Measurements from ENCODE around the gene DLGAP4. TPM values are rescaled to one million over a fixed set of nuclear protein-coding genes. Genes with fewer than 3 reads are reported as not detected.
A peak's percentile ranks its signal among the peaks of the same experiment; 100 is the strongest.

The DLGAP4 gene
- total and polyA plus RNA-seq, 5 experiments from 2014 or later = 9.3 to 35.0 (median 16.6) TPM

DNA sequence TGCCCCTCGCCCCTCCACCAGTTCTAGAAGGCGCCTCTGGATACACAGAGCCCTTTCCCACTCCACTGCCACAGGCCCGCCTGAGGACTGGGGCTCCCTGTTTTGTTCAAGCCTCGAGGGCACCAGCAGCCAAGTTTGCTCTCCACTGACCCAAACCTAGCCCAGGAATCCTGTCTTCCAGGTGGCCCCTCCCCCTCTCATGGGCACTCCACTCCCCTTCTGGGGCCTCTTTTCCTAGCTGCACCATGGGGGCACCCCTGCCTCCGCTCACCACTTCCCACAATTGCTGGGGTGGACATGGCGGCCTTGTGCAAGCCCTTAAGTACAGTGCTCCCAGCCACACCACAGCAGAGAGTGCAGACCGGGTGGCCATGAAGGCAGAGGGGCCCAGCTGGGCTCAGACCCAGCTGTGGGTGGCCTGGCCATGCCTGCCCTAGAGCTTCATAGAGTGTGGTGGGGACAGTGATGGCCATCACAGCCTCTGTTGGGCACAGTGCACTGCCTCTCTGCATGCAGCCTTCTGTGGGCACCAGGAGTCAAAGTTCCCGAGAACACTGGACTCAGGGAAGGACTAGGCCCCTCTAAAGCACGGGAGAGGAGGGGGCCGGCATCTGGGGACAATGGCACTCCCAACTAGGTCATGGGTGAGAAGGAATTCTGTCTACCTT, 236.5 kb downstream of the DLGAP4 start:
- no peaks in the 10 kb centered on the region for H3K9me3 Mint-ChIP-seq
- POLR2A ChIA-PET = no interaction called here
- peaks cover 0 to 1% (median 0%) of the 10 kb centered on the region in 5 donors for H3K27me3 Mint-ChIP-seq
- DNase-seq (no peak), ATAC-seq (no peak)
- peaks cover 2 to 8% (median 4%) of the 10 kb centered on the region in 4 donors for H3K4me1 Mint-ChIP-seq
- H3K4me3 Mint-ChIP-seq = peak overlapping the region in 1 of 10 donors; percentile 26
- H3K36me3 Mint-ChIP-seq = no peaks in the 10 kb centered on the region
- peak overlapping the region in 2 of 10 donors; percentile 54 to 72 for H3K27ac Mint-ChIP-seq

DNA sequence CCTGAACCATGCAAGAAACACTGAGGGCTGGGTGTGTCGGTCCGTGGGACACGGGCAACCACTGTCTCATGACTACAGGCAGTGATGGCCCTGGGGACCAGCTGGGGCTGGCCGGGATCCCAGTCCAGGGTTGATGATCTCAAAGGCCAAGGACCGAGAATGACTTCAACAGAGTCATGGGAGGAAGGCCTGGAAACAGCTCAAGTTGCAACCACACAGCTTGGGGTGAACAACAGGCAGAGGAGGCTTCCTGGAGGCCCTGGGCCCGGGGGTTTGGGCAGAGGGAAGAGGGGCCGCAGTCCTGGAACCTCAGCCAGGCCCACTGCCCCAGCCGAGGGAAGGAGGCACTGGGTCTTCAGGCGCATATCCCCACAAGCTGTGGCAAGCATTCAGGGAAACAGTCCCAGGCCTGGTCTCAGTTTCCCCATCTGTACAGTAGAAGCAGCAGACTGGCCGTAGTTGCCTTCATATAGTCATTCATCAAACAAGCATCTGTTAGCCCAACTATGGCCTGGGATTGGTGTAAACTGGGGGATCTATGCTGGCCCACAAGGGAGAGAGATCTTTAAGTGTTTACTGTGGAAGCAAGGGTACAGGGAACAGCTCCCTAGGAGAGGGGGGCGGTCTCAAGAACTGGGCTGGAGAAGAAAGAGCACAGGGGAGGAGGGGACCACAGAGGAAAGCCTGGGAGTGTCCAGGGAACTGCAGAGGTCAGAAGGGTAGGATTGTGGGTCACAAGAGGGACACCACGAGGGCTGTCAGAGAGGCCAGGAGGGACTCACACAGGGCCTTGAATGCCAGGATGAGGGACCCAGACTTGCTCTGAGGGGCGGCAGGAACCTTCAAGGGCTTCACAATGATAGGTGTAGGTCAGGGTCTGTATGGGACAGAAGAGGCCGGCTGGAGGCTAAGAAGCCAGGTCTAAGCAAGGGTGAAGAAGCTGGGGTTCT, 237.3 kb downstream of the DLGAP4 start:
- POLR2A ChIA-PET = no interaction called here

DNA sequence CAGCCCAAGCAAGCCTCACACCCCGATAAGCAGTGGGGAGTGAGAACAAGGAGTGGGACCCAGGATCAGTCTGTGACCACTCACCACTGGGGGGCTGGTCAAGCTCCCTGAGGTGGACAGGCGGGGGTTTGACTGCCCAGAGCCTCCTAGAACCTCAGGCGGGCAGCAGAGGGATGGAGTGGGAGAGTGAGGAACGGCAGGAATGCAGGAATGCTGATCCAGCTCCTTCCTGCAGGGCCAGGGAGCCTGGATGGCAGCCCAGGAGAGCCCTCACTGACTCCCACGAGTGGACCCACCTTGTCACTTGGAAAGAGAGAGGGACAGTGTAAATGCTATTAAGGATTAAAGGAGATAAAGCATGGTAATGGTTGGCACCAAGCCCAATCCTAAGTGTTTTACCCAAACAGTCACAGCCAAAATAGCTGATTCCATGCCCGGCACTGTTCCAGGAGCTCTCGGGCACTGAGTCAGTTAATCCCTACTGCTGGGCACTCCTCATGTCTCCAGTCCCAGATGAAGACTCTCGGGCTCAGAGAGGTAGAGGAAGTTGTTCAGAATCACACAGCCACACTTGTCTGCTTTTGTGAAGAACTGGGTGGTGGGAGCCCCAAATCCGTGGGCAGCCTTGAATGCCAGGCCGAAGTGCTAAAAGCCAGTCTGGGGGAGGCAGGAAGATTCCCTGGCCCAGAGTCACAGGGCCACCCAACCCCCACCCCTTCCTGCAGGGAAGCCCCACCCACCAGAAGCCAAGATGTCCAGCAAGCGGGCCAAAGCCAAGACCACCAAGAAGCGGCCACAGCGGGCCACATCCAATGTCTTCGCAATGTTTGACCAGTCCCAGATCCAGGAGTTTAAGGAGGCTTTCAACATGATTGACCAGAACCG, 238.2 kb downstream of the DLGAP4 start:
- DNase-seq (no peak), ATAC-seq (no peak)
- Mint-ChIP-seq H3K27me3 (peaks cover 0 to 1% (median 0%) of the 10 kb centered on the region in 5 donors), H3K4me3 (no peak overlapping the region), H3K4me1 (peaks cover 2 to 10% (median 4%) of the 10 kb centered on the region in 4 donors), H3K9me3 (no peaks in the 10 kb centered on the region), H3K36me3 (no peaks in the 10 kb centered on the region), H3K27ac (peak overlapping the region in 1 of 10 donors; percentile 51)
- POLR2A ChIA-PET = no interaction called here

More for the DNA sequence above, 237.3 kb downstream of the DLGAP4 start:
- DNase-seq = no peak
- peaks cover 2 to 10% (median 4%) of the 10 kb centered on the region in 4 donors for H3K4me1 Mint-ChIP-seq
- no peak for ATAC-seq
- H3K27me3 Mint-ChIP-seq = peaks cover 0 to 1% (median 0%) of the 10 kb centered on the region in 5 donors
- no peak overlapping the region for H3K4me3 Mint-ChIP-seq
- no peaks in the 10 kb centered on the region for H3K9me3 Mint-ChIP-seq
- peak overlapping the region in 3 of 10 donors; percentile 40 to 54 (median 41) for H3K27ac Mint-ChIP-seq
- no peaks in the 10 kb centered on the region for H3K36me3 Mint-ChIP-seq

DNA sequence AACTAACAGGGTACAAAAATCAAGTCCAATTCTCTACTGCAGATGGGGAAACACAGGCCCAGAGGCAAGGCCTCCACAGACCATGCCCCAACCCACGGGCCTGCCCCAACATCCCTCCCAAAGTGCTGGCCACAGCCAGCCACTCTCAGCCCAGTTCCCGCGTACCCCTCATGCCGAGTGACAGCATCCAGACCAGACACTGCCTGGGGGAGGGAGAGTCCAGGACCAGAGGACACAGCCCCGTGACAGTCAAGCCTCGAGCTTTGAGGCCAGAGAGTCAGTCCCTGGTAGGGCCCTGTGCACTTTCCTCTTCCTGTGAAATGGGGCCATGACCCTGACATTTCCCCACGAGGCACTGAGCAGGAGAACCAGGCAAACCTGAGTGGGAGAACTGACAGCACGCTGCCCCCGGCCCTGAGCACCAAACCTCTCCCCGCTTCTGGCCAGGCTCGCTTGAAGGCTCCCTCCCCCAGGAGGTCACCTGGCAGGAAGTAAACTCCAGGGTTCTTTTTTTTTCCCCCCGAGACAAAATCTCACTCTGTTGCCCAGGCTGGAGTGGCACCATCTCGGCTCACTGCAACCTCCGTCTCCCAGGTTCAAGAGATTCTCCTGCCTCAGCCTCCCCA, 240.1 kb downstream of the DLGAP4 start:
- Mint-ChIP-seq H3K4me1 (peaks cover 0 to 10% (median 4%) of the 10 kb centered on the region in 4 donors), H3K27ac (peak overlapping the region in 3 of 10 donors; percentile 20 to 70 (median 43)), H3K36me3 (no peaks in the 10 kb centered on the region), H3K27me3 (no peaks in the 10 kb centered on the region), H3K9me3 (no peaks in the 10 kb centered on the region), H3K4me3 (no peak overlapping the region)
- POLR2A ChIA-PET = no interaction called here
- no peak for ATAC-seq
- DNase-seq = no peak

DNA sequence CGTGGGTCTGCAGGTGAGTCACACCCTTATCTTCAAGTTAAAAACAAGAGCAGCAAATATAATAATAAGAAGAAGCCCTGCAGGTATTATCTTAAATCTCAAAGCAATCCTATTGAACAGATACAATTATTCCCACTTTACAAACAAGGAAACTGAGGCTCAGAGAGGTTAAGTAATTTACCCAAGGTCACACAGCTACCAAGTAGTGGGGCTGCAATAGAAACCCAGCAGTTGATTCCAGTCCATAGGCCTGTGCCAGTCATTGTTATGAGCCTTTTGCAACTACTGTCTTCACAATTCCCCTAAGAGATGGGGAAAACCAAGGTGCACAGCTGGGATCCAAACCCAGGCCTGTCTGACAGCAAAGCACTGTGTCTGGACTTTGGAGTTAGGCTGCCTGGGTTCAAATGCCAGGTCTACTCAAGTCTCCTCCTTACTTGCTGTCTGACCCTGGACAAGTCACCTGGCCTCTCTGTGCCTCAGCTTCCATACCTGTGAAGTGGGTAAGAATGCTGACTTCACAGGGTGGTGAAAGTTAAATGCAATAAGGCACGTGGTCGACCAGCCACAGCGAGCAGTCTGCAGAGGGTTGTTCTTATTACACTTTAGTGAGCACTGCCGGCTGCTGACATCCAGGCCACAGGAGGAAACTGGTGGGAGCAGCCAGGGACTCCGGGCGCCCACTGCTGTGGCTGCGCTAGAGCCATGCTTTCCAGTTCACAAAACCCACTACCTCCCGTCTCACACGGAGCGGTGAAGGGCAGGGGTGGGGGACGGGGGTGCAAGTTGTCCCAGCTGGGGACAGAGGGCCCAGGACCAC, 241.3 kb downstream of the DLGAP4 start:
- H3K36me3 Mint-ChIP-seq = no peaks in the 10 kb centered on the region
- H3K4me3 Mint-ChIP-seq = no peak overlapping the region
- H3K4me1 Mint-ChIP-seq = peaks cover 0 to 10% (median 4%) of the 10 kb centered on the region in 4 donors
- DNase-seq (no peak), ATAC-seq (no peak)
- no peaks in the 10 kb centered on the region for H3K9me3 Mint-ChIP-seq
- peak overlapping the region in 4 of 10 donors; percentile 21 to 57 (median 35) for H3K27ac Mint-ChIP-seq
- no peaks in the 10 kb centered on the region for H3K27me3 Mint-ChIP-seq
- POLR2A ChIA-PET = no interaction called here

DNA sequence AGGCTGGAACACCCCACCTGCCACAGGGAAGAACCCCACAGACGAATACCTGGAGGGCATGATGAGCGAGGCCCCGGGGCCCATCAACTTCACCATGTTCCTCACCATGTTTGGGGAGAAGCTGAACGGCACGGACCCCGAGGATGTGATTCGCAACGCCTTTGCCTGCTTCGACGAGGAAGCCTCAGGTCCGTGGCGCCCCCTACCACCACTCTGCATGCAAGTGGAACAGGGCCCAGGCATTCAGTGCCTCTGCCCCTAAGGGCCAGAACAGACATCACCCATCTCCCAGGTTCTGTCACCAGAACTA, 241.8 kb downstream of the DLGAP4 start:
- Mint-ChIP-seq H3K27ac (no peak overlapping the region), H3K4me3 (no peak overlapping the region), H3K27me3 (no peaks in the 10 kb centered on the region), H3K9me3 (no peaks in the 10 kb centered on the region), H3K4me1 (peaks cover 0 to 8% (median 1%) of the 10 kb centered on the region in 4 donors), H3K36me3 (no peaks in the 10 kb centered on the region)
- POLR2A ChIA-PET = no interaction called here
- ATAC-seq (no peak), DNase-seq (no peak)

DNA sequence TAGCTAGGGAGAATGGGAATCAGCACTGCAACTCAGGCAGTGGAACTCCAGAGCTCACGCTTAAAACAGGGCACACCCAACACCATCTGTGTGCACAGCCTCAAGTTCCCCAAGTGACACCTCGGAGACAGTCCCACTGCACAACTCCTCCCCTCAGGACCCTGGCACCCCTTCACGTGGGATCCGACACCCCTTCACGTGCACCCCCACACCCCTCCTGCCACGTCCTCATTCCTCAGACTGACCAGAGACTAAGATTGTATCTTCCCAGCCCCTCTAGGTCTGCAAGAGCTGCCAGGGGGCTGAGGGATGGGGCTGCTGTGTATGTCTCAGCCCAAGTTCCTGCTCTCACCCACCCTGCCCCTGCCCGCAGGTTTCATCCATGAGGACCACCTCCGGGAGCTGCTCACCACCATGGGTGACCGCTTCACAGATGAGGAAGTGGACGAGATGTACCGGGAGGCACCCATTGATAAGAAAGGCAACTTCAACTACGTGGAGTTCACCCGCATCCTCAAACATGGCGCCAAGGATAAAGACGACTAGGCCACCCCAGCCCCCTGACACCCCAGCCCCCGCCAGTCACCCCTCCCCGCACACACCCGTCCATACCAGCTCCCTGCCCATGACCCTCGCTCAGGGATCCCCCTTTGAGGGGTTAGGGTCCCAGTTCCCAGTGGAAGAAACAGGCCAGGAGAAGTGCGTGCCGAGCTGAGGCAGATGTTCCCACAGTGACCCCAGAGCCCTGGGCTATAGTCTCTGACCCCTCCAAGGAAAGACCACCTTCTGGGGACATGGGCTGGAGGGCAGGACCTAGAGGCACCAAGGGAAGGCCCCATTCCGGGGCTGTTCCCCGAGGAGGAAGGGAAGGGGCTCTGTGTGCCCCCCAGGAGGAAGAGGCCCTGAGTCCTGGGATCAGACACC, 242.8 kb downstream of the DLGAP4 start:
- Mint-ChIP-seq H3K27me3 (no peaks in the 10 kb centered on the region), H3K4me1 (peaks cover 0 to 5% (median 2%) of the 10 kb centered on the region in 4 donors), H3K36me3 (no peaks in the 10 kb centered on the region), H3K9me3 (no peaks in the 10 kb centered on the region), H3K4me3 (no peak overlapping the region), H3K27ac (no peak overlapping the region)
- POLR2A ChIA-PET = no interaction called here
- ATAC-seq (no peak), DNase-seq (no peak)

DNA sequence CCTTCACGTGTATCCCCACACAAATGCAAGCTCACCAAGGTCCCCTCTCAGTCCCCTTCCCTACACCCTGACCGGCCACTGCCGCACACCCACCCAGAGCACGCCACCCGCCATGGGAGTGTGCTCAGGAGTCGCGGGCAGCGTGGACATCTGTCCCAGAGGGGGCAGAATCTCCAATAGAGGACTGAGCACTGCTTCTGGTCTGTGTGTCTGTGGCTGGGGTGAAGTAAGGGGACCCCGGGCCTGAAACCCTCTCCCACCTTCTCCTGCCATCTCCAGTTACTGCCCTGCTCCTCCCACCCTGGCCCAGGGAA, 243.4 kb downstream of the DLGAP4 start:
- Mint-ChIP-seq H3K4me3 (no peak overlapping the region), H3K27ac (peak overlapping the region in 1 of 10 donors; percentile 52), H3K9me3 (no peaks in the 10 kb centered on the region), H3K36me3 (no peaks in the 10 kb centered on the region), H3K27me3 (no peaks in the 10 kb centered on the region), H3K4me1 (peaks cover 0 to 5% (median 2%) of the 10 kb centered on the region in 4 donors)
- no peak for DNase-seq
- no peak for ATAC-seq
- POLR2A ChIA-PET = no interaction called here

DNA sequence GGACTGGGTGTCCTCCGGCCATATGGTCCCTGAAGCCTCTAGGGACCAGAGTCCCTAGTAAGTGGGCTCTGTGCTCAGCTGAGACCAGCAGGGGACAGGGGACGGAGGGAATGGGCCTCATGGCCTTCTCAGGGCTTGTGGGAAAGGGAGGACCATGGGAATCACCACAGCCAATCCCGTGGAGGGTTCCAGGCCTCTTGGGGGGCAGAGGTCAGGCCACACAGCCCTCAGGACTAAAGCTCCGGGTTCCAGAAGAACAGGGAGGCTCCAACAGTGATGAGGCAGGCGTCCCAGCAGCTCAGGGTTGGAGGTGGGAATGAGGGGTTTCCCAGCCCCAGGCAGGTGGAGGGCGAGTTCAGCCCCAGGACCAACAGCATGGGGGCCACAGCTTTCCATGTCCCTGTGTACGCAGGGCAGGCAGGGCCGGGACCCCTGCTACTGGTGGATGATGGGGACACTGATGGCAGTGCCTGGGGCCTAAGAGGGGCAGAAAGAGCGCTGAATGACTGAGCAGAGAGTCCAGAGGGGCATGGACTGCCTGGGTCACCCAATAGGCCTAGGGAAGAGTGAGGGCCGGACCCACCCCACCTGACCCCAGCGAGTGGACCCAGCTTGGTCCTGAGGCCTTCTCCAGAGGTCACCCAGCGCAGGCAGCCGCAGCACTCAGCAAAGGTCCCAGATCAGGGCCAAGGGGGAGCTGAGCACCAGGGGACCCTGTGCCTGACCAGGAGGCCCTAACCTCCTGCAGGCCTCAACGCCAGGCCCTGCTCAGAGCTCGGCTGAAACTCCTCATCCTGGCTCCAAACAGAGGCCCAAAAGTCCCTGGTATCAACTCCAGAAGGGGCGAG, 244.0 kb downstream of the DLGAP4 start:
- Mint-ChIP-seq H3K4me1 (peaks cover 0 to 5% (median 2%) of the 10 kb centered on the region in 4 donors), H3K27ac (peak overlapping the region in 1 of 10 donors; percentile 52), H3K27me3 (no peaks in the 10 kb centered on the region), H3K36me3 (no peaks in the 10 kb centered on the region), H3K4me3 (no peak overlapping the region), H3K9me3 (no peaks in the 10 kb centered on the region)
- ATAC-seq (no peak), DNase-seq (no peak)
- POLR2A ChIA-PET = no interaction called here

DNA sequence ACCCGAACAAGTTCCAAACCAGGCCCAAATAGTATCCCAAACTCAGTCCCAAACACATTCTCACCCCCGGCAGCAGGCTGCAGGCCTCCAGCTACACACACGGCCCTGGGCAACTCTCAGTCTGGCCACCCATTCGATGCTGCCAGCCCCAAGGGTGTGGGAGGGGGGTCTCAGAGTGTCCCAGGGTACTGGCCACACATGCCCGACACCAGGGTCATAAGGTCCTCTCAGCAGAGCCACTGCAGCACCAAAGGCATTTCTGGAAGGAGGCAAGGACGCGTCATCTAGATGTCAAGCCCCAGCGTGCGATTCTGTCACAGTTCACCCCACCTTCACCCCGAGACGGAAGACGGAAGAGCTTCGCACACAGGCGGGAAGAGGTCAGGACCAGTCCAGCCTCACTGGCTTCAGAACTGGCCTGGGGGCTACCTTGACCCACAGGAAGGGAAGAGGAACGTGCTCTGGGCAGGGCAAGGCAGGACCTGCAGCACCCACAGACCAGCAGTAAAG, 244.7 kb downstream of the DLGAP4 start:
- H3K27ac Mint-ChIP-seq = peak overlapping the region in 1 of 10 donors; percentile 81
- POLR2A ChIA-PET = interaction anchor here (0.7 kb wide), 1 partner anchor 31 kb away, joined by 3 read pairs; no protein-coding TSS in a partner anchor
- no peak for DNase-seq
- H3K27me3 Mint-ChIP-seq = no peaks in the 10 kb centered on the region
- H3K9me3 Mint-ChIP-seq = no peaks in the 10 kb centered on the region
- no peak for ATAC-seq
- H3K4me3 Mint-ChIP-seq = no peak overlapping the region
- H3K36me3 Mint-ChIP-seq = no peaks in the 10 kb centered on the region
- H3K4me1 Mint-ChIP-seq = peaks cover 0 to 8% (median 5%) of the 10 kb centered on the region in 4 donors
